Activated B cell treated with CpG ODN at 0.5 μM for 24 hours (primary cell): Measurements from ENCODE around the gene SPRED2. TPM values are rescaled to one million over a fixed set of nuclear protein-coding genes. Genes with fewer than 3 reads are reported as not detected.

Source experiments
- ATAC-seq: fragments of 200-7000 bp; cut with Tn5 transposase; one replicate; pipeline ENCODE4 v1.10.0; 2021; ENCODE audit warnings: low read depth, mild to moderate bottlenecking, moderate library complexity
- CTCF ChIA-PET: fragments of 350-600 bp; sonication (Branson Sonifier 250); formaldehyde crosslinking; loops from one replicate; lab custom pipeline; 2021; ENCODE audit warnings: antibody characterized with exemption; lab: Charles Lee
- POLR2A ChIA-PET: fragments of 350-600 bp; sonication (Branson Sonifier 250); formaldehyde crosslinking; loops from one replicate; lab custom pipeline; 2021; ENCODE audit warnings: antibody characterized with exemption; lab: Charles Lee
- DNase-seq: peaks from one replicate; pipeline ENCODE4 v3.0.0; 2022
- H3K27ac Mint-ChIP-seq: one replicate; pipeline ENCODE4 v1.8.0; 2020; ENCODE audit warnings: mixed read lengths
- H3K27me3 Mint-ChIP-seq: one replicate; pipeline ENCODE4 v1.8.0; 2021; ENCODE audit warnings: mixed read lengths
- H3K36me3 Mint-ChIP-seq: one replicate; pipeline ENCODE4 v1.8.0; 2021; ENCODE audit warnings: low read depth, mixed read lengths
- H3K4me1 Mint-ChIP-seq: one replicate; pipeline ENCODE4 v1.8.0; 2021; ENCODE audit warnings: mixed read lengths
- H3K4me3 Mint-ChIP-seq: one replicate; pipeline ENCODE4 v1.8.0; 2020; ENCODE audit warnings: mild to moderate bottlenecking, mixed read lengths
- H3K9me3 Mint-ChIP-seq: one replicate; pipeline ENCODE4 v1.8.0; 2020; ENCODE audit warnings: mixed read lengths
- CTCF ChIP-seq: fragments of 200-600 bp; IDR thresholded peaks from one replicate; pipeline ENCODE4 v1.8.0; 2022; ENCODE audit warnings: antibody characterized with exemption, mild to moderate bottlenecking
- intact Hi-C: fragments of 100-400 bp; cut with micrococcal nuclease; formaldehyde crosslinking; loops from one replicate; pipeline ENCODE4 v1.15.1; 2024
- total RNA-seq: library from RNA; stranded (reverse); gene quantifications from 2 replicates; pipeline ENCODE4 v1.2.3, GENCODE V29; 2022

The SPRED2 gene
- total RNA-seq, 1 donor from 2014 or later = 2.5 TPM

- no peak overlapping the region for H3K27ac Mint-ChIP-seq
- H3K4me1 Mint-ChIP-seq = peaks cover 15% of the 10 kb centered on the region
Measured at GRCh38 chr2:65371074-65371434, 61.3 kb downstream of the SPRED2 start.

GRCh38 chr2:65370387-65371073 lies 61.9 kb downstream of the SPRED2 start:
- peak; percentile 49 for ATAC-seq

More at GRCh38 chr2:65371074-65371434, 61.3 kb downstream of the SPRED2 start:
- ChIA-PET POLR2A (no interaction called here), CTCF (no interaction called here)
- DNase-seq = no peak
- no peak for ATAC-seq
- TF ChIP-seq CTCF = no peak
- intact Hi-C loops = no loop called here
- H3K36me3 Mint-ChIP-seq = no peaks in the 10 kb centered on the region
- peaks cover 9% of the 10 kb centered on the region for H3K27me3 Mint-ChIP-seq
- H3K4me3 Mint-ChIP-seq = no peak overlapping the region
- no peaks in the 10 kb centered on the region for H3K9me3 Mint-ChIP-seq

DNA sequence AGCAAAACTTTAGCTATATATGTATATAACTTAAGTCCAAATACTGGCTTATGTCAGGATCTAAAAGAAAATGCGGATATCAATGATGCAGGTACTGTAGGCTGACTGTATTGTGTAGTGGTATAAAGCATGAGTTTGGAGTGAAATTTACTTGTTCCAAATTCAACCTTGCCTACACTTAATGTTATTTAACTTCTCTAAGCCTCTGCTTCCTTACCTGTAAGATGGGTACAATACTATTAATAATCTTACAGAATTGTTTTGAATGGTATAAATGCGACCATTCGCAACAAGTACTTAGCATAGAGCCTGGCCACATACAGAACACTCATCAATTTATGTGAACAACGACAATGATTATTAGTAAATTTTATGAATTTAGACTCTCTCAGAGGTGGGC lies 62.4 kb downstream of the SPRED2 start:
- H3K27ac Mint-ChIP-seq = no peak overlapping the region
- DNase-seq = no peak
- no peaks in the 10 kb centered on the region for H3K36me3 Mint-ChIP-seq
- no peak for ATAC-seq
- H3K27me3 Mint-ChIP-seq = peaks cover 9% of the 10 kb centered on the region
- H3K9me3 Mint-ChIP-seq = no peaks in the 10 kb centered on the region
- no peak overlapping the region for H3K4me3 Mint-ChIP-seq
- intact Hi-C loops = no loop called here
- H3K4me1 Mint-ChIP-seq = peaks cover 18% of the 10 kb centered on the region
- no peak for TF ChIP-seq CTCF
- CTCF ChIA-PET = no interaction called here
- POLR2A ChIA-PET = no interaction called here

More at GRCh38 chr2:65370387-65371073, 61.9 kb downstream of the SPRED2 start:
- Mint-ChIP-seq H3K27me3 (peaks cover 9% of the 10 kb centered on the region), H3K27ac (no peak overlapping the region), H3K9me3 (no peaks in the 10 kb centered on the region), H3K36me3 (no peaks in the 10 kb centered on the region), H3K4me1 (peaks cover 15% of the 10 kb centered on the region), H3K4me3 (no peak overlapping the region)
- DNase-seq = no peak
- intact Hi-C loops = no loop called here
- POLR2A ChIA-PET = no interaction called here
- TF ChIP-seq CTCF = no peak
- CTCF ChIA-PET = no interaction called here

DNA sequence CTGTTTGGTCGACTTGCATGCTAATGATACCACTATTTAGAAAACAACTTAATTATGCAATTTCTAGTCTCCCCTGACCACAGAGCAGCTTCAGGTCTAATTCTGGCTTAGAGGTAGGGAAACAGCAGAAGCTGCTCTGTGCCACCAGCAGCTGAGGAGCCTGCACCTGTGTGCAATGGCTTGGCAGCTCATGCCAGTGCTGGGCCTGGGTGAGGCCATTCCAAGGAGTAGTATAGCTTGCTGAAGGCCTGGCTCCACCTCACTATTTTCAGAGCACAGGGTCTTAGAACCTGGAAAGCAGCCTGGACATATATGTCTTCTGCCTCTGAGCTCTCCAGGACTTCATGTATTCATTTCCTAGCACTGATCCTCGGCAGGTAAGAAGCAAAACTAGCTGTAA lies 62.8 kb downstream of the SPRED2 start:
- Mint-ChIP-seq H3K4me1 (peaks cover 16% of the 10 kb centered on the region), H3K36me3 (no peaks in the 10 kb centered on the region), H3K4me3 (no peak overlapping the region), H3K27ac (no peak overlapping the region), H3K27me3 (peaks cover 9% of the 10 kb centered on the region), H3K9me3 (no peaks in the 10 kb centered on the region)
- ChIA-PET CTCF (no interaction called here), POLR2A (no interaction called here)
- no peak for TF ChIP-seq CTCF
- intact Hi-C loops = no loop called here
- ATAC-seq (no peak), DNase-seq (no peak)

- CTCF ChIA-PET = no interaction called here
Measured at GRCh38 chr2:65368468-65368867, 63.9 kb downstream of the SPRED2 start.

More at GRCh38 chr2:65368468-65368867, 63.9 kb downstream of the SPRED2 start:
- ATAC-seq (no peak), DNase-seq (no peak)
- intact Hi-C loops = no loop called here
- Mint-ChIP-seq H3K4me1 (peaks cover 16% of the 10 kb centered on the region), H3K27ac (no peak overlapping the region), H3K36me3 (no peaks in the 10 kb centered on the region), H3K27me3 (peaks cover 12% of the 10 kb centered on the region), H3K4me3 (no peak overlapping the region), H3K9me3 (no peaks in the 10 kb centered on the region)
- POLR2A ChIA-PET = no interaction called here
- TF ChIP-seq CTCF = no peak
